ENCODE data around the gene CC2D1A.

The CC2D1A gene

GRCh38 chr19:13957051-13957450, 51.0 kb downstream of the CC2D1A start:
- Mint-ChIP-seq H3K27me3 (no peaks in the 10 kb centered on the region), H3K36me3 (ENCODE audit: insufficient read depth) (peaks cover 35% of the 10 kb centered on the region), H3K4me1 (peaks cover 18% of the 10 kb centered on the region), H3K9me3 (no peaks in the 10 kb centered on the region), H3K27ac (ENCODE audit: low read depth) (no peak overlapping the region), H3K4me3 (no peak overlapping the region)
- ATAC-seq (replicated peaks; ENCODE audit: extremely low read depth, poor library complexity, severe bottlenecking) (no peak), DNase-seq (ENCODE audit: low spot score in 2 of 2) (no peak)

GRCh38 chr19:13958043-13958442, 52.0 kb downstream of the CC2D1A start:
- H3K4me3 Mint-ChIP-seq = no peak overlapping the region

GRCh38 chr19:13959141-13959961, 53.4 kb downstream of the CC2D1A start:
- ATAC-seq (replicated peaks; ENCODE audit: extremely low read depth, poor library complexity, severe bottlenecking) (no peak), DNase-seq (ENCODE audit: low spot score in 2 of 2) (no peak)
- H3K4me3 Mint-ChIP-seq = no peak overlapping the region
- peak overlapping the region; percentile 62 for H3K27ac Mint-ChIP-seq (ENCODE audit: low read depth)
- peaks cover 28% of the 10 kb centered on the region for H3K36me3 Mint-ChIP-seq (ENCODE audit: insufficient read depth)
- H3K9me3 Mint-ChIP-seq = no peaks in the 10 kb centered on the region
- peaks cover 4% of the 10 kb centered on the region for H3K4me1 Mint-ChIP-seq
- no peaks in the 10 kb centered on the region for H3K27me3 Mint-ChIP-seq

More at GRCh38 chr19:13958043-13958442, 52.0 kb downstream of the CC2D1A start:
- ATAC-seq (replicated peaks; ENCODE audit: extremely low read depth, poor library complexity, severe bottlenecking) (no peak), DNase-seq (ENCODE audit: low spot score in 2 of 2) (no peak)
- peaks cover 15% of the 10 kb centered on the region for H3K4me1 Mint-ChIP-seq
- H3K27ac Mint-ChIP-seq (ENCODE audit: low read depth) = no peak overlapping the region
- H3K36me3 Mint-ChIP-seq (ENCODE audit: insufficient read depth) = peaks cover 32% of the 10 kb centered on the region
- no peaks in the 10 kb centered on the region for H3K9me3 Mint-ChIP-seq
- H3K27me3 Mint-ChIP-seq = no peaks in the 10 kb centered on the region

- ATAC-seq (replicated peaks; ENCODE audit: extremely low read depth, poor library complexity, severe bottlenecking) (no peak), DNase-seq (ENCODE audit: low spot score in 2 of 2) (no peak)
- peak overlapping the region; percentile 32 for H3K27ac Mint-ChIP-seq (ENCODE audit: low read depth)
- H3K4me1 Mint-ChIP-seq = no peaks in the 10 kb centered on the region
- peaks cover 31% of the 10 kb centered on the region for H3K36me3 Mint-ChIP-seq (ENCODE audit: insufficient read depth)
- H3K9me3 Mint-ChIP-seq = no peaks in the 10 kb centered on the region
- H3K27me3 Mint-ChIP-seq = no peaks in the 10 kb centered on the region
- no peak overlapping the region for H3K4me3 Mint-ChIP-seq
Observed at GRCh38 chr19:13959962-13960862, 54.2 kb downstream of the CC2D1A start.

- Mint-ChIP-seq H3K27me3 (no peaks in the 10 kb centered on the region), H3K27ac (ENCODE audit: low read depth) (peak overlapping the region; percentile 32), H3K4me3 (peak overlapping the region; percentile 23), H3K4me1 (no peaks in the 10 kb centered on the region), H3K36me3 (ENCODE audit: insufficient read depth) (peaks cover 32% of the 10 kb centered on the region), H3K9me3 (no peaks in the 10 kb centered on the region)
- DNase-seq (ENCODE audit: low spot score in 2 of 2) = no peak
- no peak for ATAC-seq (replicated peaks; ENCODE audit: extremely low read depth, poor library complexity, severe bottlenecking)
Observed at GRCh38 chr19:13960863-13961784, 55.1 kb downstream of the CC2D1A start.

- DNase-seq (ENCODE audit: low spot score in 2 of 2) (no peak), ATAC-seq (replicated peaks; ENCODE audit: extremely low read depth, poor library complexity, severe bottlenecking) (no peak)
- Mint-ChIP-seq H3K9me3 (no peaks in the 10 kb centered on the region), H3K4me3 (peak overlapping the region; percentile 23), H3K27ac (ENCODE audit: low read depth) (no peak overlapping the region), H3K27me3 (no peaks in the 10 kb centered on the region), H3K36me3 (ENCODE audit: insufficient read depth) (peaks cover 31% of the 10 kb centered on the region), H3K4me1 (no peaks in the 10 kb centered on the region)
Observed at GRCh38 chr19:13961826-13962698, 56.1 kb downstream of the CC2D1A start.

- H3K4me3 Mint-ChIP-seq = no peak overlapping the region
- H3K36me3 Mint-ChIP-seq (ENCODE audit: insufficient read depth) = peaks cover 27% of the 10 kb centered on the region
- no peaks in the 10 kb centered on the region for H3K9me3 Mint-ChIP-seq
- DNase-seq (ENCODE audit: low spot score in 2 of 2) (no peak), ATAC-seq (replicated peaks; ENCODE audit: extremely low read depth, poor library complexity, severe bottlenecking) (no peak)
- no peaks in the 10 kb centered on the region for H3K27me3 Mint-ChIP-seq
- H3K4me1 Mint-ChIP-seq = no peaks in the 10 kb centered on the region
- no peak overlapping the region for H3K27ac Mint-ChIP-seq (ENCODE audit: low read depth)
Observed at GRCh38 chr19:13962699-13963602, 57.0 kb downstream of the CC2D1A start.

GRCh38 chr19:13963603-13964105, 57.7 kb downstream of the CC2D1A start:
- ATAC-seq (replicated peaks; ENCODE audit: extremely low read depth, poor library complexity, severe bottlenecking) (no peak), DNase-seq (ENCODE audit: low spot score in 2 of 2) (no peak)
- Mint-ChIP-seq H3K4me3 (no peak overlapping the region), H3K27me3 (no peaks in the 10 kb centered on the region), H3K9me3 (no peaks in the 10 kb centered on the region), H3K27ac (ENCODE audit: low read depth) (no peak overlapping the region), H3K4me1 (no peaks in the 10 kb centered on the region), H3K36me3 (ENCODE audit: insufficient read depth) (peaks cover 20% of the 10 kb centered on the region)

- peaks cover 22% of the 10 kb centered on the region for H3K36me3 Mint-ChIP-seq (ENCODE audit: insufficient read depth)
- H3K4me3 Mint-ChIP-seq = no peak overlapping the region
- ATAC-seq (replicated peaks; ENCODE audit: extremely low read depth, poor library complexity, severe bottlenecking) (no peak), DNase-seq (ENCODE audit: low spot score in 2 of 2) (no peak)
- no peaks in the 10 kb centered on the region for H3K4me1 Mint-ChIP-seq
- H3K27ac Mint-ChIP-seq (ENCODE audit: low read depth) = no peak overlapping the region
- no peaks in the 10 kb centered on the region for H3K27me3 Mint-ChIP-seq
- H3K9me3 Mint-ChIP-seq = no peaks in the 10 kb centered on the region
Observed at GRCh38 chr19:13964776-13965175, 58.8 kb downstream of the CC2D1A start.

- H3K36me3 Mint-ChIP-seq (ENCODE audit: insufficient read depth) = peaks cover 26% of the 10 kb centered on the region
- H3K27ac Mint-ChIP-seq (ENCODE audit: low read depth) = no peak overlapping the region
- no peaks in the 10 kb centered on the region for H3K4me1 Mint-ChIP-seq
Observed at GRCh38 chr19:13965377-13965896, 59.4 kb downstream of the CC2D1A start.

More at GRCh38 chr19:13965377-13965896, 59.4 kb downstream of the CC2D1A start:
- no peak overlapping the region for H3K4me3 Mint-ChIP-seq
- DNase-seq (ENCODE audit: low spot score in 2 of 2) (no peak), ATAC-seq (replicated peaks; ENCODE audit: extremely low read depth, poor library complexity, severe bottlenecking) (no peak)
- H3K9me3 Mint-ChIP-seq = no peaks in the 10 kb centered on the region
- no peaks in the 10 kb centered on the region for H3K27me3 Mint-ChIP-seq
